ENCODE results near the gene PCDHGB7. TPM values are rescaled to one million over a fixed set of nuclear protein-coding genes. Genes with fewer than 3 reads are reported as not detected.
"Not testable (repeated sequence)": the region's sequence is repeated elsewhere in the genome, so short reads cannot be mapped to it uniquely, and the experiment has no call there.

The PCDHGB7 gene
- total and polyA plus RNA-seq, 2 donors (not counting 1 experiment from before 2014, with no cell fraction given): 13.0 to 15.3 TPM

GRCh38 chr5:141397756-141398551 lies 19.5 kb upstream of the PCDHGB7 start, which contains the start of gene PCDHGB5:
Gene PCDHGB5 (plus strand): TSS chr5:141397947. CDS start chr5:141398128, 181 bp downstream.
- not testable (repeated sequence) for H3K79me2 ChIP-seq (ENCODE audit: control insufficient read depth, insufficient read depth, low read length); H3K9ac ChIP-seq (ENCODE audit: insufficient read depth, low read length)
- peak; percentile 50 to 65 for DNase-seq (ENCODE audit: low read depth in 2 of 2)

GRCh38 chr5:141398608-141399007 lies 18.9 kb upstream of the PCDHGB7 start:
- Histone ChIP-seq H3K9ac (ENCODE audit: insufficient read depth, low read length) (no peak overlapping the region), H3K27me3 (ENCODE audit: control insufficient read depth, insufficient read depth, low read length) (no peaks in the 10 kb centered on the region), H3K9me3 (ENCODE audit: control insufficient read depth, insufficient read depth, low read depth, low read length) (peaks cover 5% of the 10 kb centered on the region), H3K36me3 (ENCODE audit: control insufficient read depth, insufficient read depth, low read length) (no peaks in the 10 kb centered on the region), H3K79me2 (ENCODE audit: control insufficient read depth, insufficient read depth, low read length) (no peaks in the 10 kb centered on the region), H3K4me1 (ENCODE audit: control insufficient read depth, extremely low read depth, insufficient read depth, low read length) (no peaks in the 10 kb centered on the region), H3K27ac (ENCODE audit: insufficient read depth, low read length) (no peak overlapping the region), H2AFZ (ENCODE audit: low read length) (no peak overlapping the region), H4K20me1 (ENCODE audit: control insufficient read depth, extremely low read depth, insufficient read depth, low read length) (no peaks in the 10 kb centered on the region), H3K4me2 (ENCODE audit: extremely low read depth, insufficient read depth, low read length) (peak overlapping the region; percentile 23), H3K4me3 (replicated peaks in 1 of 4; ENCODE audit: control extremely low read depth in 1 of 4, insufficient read depth in 1 of 4, low read depth in 3 of 4, low read length in 4 of 4) (peak overlapping the region in 2 of 4 experiments; percentile 8 to 30)
- DNase-seq (ENCODE audit: low read depth in 2 of 2): no peak
- no peak for TF ChIP-seq CTCF (conservative IDR thresholded peaks at IDR 0.05 in 1 of 2, IDR thresholded peaks at IDR 0.05 in 1 of 2; ENCODE audit: low read depth in 1 of 2, low read length in 2 of 2)
- no peak for TF ChIP-seq EZH2 (IDR thresholded peaks at IDR 0.05; ENCODE audit: low read length, missing control alignments)

More at GRCh38 chr5:141397756-141398551, 19.5 kb upstream of the PCDHGB7 start, which contains the start of gene PCDHGB5:
- TF ChIP-seq CTCF (conservative IDR thresholded peaks at IDR 0.05 in 1 of 2, IDR thresholded peaks at IDR 0.05 in 1 of 2; ENCODE audit: low read depth in 1 of 2, low read length in 2 of 2): peak; percentile 54 to 60
- H3K27me3 ChIP-seq (ENCODE audit: control insufficient read depth, insufficient read depth, low read length); H3K36me3 ChIP-seq (ENCODE audit: control insufficient read depth, insufficient read depth, low read length); H2AFZ ChIP-seq (ENCODE audit: low read length); H4K20me1 ChIP-seq (ENCODE audit: control insufficient read depth, extremely low read depth, insufficient read depth, low read length); H3K9me3 ChIP-seq (ENCODE audit: control insufficient read depth, insufficient read depth, low read depth, low read length); H3K4me1 ChIP-seq (ENCODE audit: control insufficient read depth, extremely low read depth, insufficient read depth, low read length): not testable (repeated sequence)
- Histone ChIP-seq H3K4me3 (replicated peaks in 1 of 4; ENCODE audit: control extremely low read depth in 1 of 4, insufficient read depth in 1 of 4, low read depth in 3 of 4, low read length in 4 of 4) (peak within 1 kb of the TSS; percentile 22 to 56 (median 39)), H3K4me2 (ENCODE audit: extremely low read depth, insufficient read depth, low read length) (peak within 1 kb of the TSS; percentile 23), H3K27ac (ENCODE audit: insufficient read depth, low read length) (peak within 1 kb of the TSS; percentile 50)

GRCh38 chr5:141399555-141400258 lies 17.8 kb upstream of the PCDHGB7 start:
- H3K4me1 ChIP-seq (ENCODE audit: control insufficient read depth, extremely low read depth, insufficient read depth, low read length): no peaks in the 10 kb centered on the region
- no peak overlapping the region for H2AFZ ChIP-seq (ENCODE audit: low read length)
- no peak overlapping the region for H3K27ac ChIP-seq (ENCODE audit: insufficient read depth, low read length)
- H3K27me3 ChIP-seq (ENCODE audit: control insufficient read depth, insufficient read depth, low read length): no peaks in the 10 kb centered on the region
- H3K36me3 ChIP-seq (ENCODE audit: control insufficient read depth, insufficient read depth, low read length): no peaks in the 10 kb centered on the region
- TF ChIP-seq CTCF (conservative IDR thresholded peaks at IDR 0.05 in 1 of 2, IDR thresholded peaks at IDR 0.05 in 1 of 2; ENCODE audit: low read depth in 1 of 2, low read length in 2 of 2): no peak
- TF ChIP-seq EZH2 (IDR thresholded peaks at IDR 0.05; ENCODE audit: low read length, missing control alignments): no peak
- H3K9me3 ChIP-seq (ENCODE audit: control insufficient read depth, insufficient read depth, low read depth, low read length): peaks cover 4% of the 10 kb centered on the region
- H3K9ac ChIP-seq (ENCODE audit: insufficient read depth, low read length): no peak overlapping the region
- no peaks in the 10 kb centered on the region for H3K79me2 ChIP-seq (ENCODE audit: control insufficient read depth, insufficient read depth, low read length)
- no peak overlapping the region for H3K4me2 ChIP-seq (ENCODE audit: extremely low read depth, insufficient read depth, low read length)
- no peaks in the 10 kb centered on the region for H4K20me1 ChIP-seq (ENCODE audit: control insufficient read depth, extremely low read depth, insufficient read depth, low read length)
- no peak for DNase-seq (ENCODE audit: low read depth in 2 of 2)
- peak overlapping the region in 1 of 4 experiments; percentile 27 for H3K4me3 ChIP-seq (replicated peaks in 1 of 4; ENCODE audit: control extremely low read depth in 1 of 4, insufficient read depth in 1 of 4, low read depth in 3 of 4, low read length in 4 of 4)
